BJ (cell line): Measurements from ENCODE around the gene KHSRP. TPM values are rescaled to one million over a fixed set of nuclear protein-coding genes. Genes with fewer than 3 reads are reported as not detected.

Experiments used
- CTCF ChIA-PET: fragments of 350-600 bp; formaldehyde crosslinking; extraction: SDS; loops from one replicate; lab custom pipeline; 2021; ENCODE audit warnings: antibody characterized with exemption, inconsistent platforms; lab: Yijun Ruan, JAX
- POLR2A ChIA-PET: fragments of 300-600 bp; sonication (Branson Sonifier 250); formaldehyde crosslinking; extraction: SDS; loops from one replicate; lab custom pipeline; 2021; ENCODE audit warnings: antibody characterized with exemption; lab: Charles Lee
- DNase-seq: peaks from one replicate; pipeline ENCODE4 v3.0.0-alpha.2; 2011; ENCODE audit warnings: low read depth
- H3K27me3 ChIP-seq: 2 replicates; pipeline ENCODE4 v1.6.0; 2011; ENCODE audit warnings: low read length; ENCODE audit not compliant: control insufficient read depth, insufficient read depth
- H3K36me3 ChIP-seq: 2 replicates; pipeline ENCODE4 v1.5.1; 2011; ENCODE audit warnings: low read length; ENCODE audit not compliant: control insufficient read depth, insufficient read depth
- H3K4me3 ChIP-seq: 2 replicates; pipeline ENCODE4 v1.5.1; 2011; ENCODE audit warnings: low read depth, mild to moderate bottlenecking, control low read depth, low read length
- CTCF ChIP-seq: IDR thresholded peaks from 2 replicates; pipeline ENCODE4 v1.5.1; 2011; ENCODE audit warnings: low read depth, mild to moderate bottlenecking, control low read depth, inconsistent platforms, low read length, moderate library complexity; ENCODE audit not compliant: insufficient read depth
- polyA minus RNA-seq: library from RNA; depleted of rRNA, polyadenylated mRNA; stranded (reverse); fragments of >200 nt; gene quantifications from 2 replicates; pipeline ENCODE4 v1.2.3, GENCODE V29; 2011; rRNA and poly(A)+ RNA removed
- polyA plus RNA-seq: library from polyadenylated mRNA; depleted of rRNA; stranded (reverse); fragments of >200 nt; gene quantifications from 2 replicates; pipeline ENCODE4 v1.2.3, GENCODE V29; 2011; rRNA removed

Gene KHSRP
- polyA plus RNA-seq (49.4 and 68.7 TPM in 2 replicates), polyA minus RNA-seq (59.7 and 75.5 TPM in 2 replicates)

DNA sequence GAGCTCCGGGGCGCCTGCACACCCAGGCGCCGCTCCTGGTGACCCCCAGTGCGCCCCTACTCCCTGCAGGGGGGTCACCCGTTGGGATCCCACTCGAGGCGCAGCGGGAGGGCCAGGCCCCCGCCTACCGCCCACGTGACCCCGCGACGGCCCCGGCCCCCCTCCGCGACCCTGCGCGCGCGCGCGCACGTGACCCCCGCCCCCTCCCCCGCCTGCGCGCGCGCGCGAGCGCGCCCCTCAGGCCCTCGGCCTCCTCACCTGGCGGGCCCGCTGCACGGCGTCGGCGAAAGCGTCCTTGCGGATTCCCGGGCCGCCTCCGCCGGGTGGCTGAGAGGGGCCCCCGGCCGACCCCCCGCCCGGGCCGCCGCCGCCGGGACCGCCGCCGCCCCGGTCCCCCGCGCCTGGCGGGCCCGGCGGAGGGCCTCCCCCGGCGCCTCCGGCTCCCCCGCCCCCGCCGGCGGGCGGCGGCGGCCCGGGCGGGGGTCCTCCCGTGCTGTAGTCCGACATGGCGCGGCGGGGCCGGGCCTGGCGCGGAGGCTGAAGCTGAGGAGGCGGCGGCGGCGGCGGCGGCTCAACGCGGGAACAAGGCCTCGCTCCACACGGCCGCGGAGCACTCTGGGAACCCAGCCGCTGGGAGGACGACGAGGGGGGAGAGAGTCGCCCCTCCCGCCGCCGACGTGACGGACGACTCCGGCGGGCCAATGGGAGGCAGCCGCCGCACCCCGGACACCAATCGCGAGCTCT, at the start of gene KHSRP:
Gene KHSRP (minus strand): TSS at position 617 of the 744 bp plus-strand sequence. CDS start 110 bp downstream, at position 507.
- DNase-seq: no peak
- H3K27me3 ChIP-seq: no peaks in the 10 kb centered on the region
- H3K36me3 ChIP-seq: peaks cover 18% of the 10 kb centered on the region
- peak within 1 kb of the TSS; percentile 91 for H3K4me3 ChIP-seq
- CTCF ChIA-PET: interaction anchor here (1.1 to 1.7 kb wide), 3 partner anchors 31 to 57 kb away, joined by 3 read pairs; partner anchors contain the start of gene DENND1C
- POLR2A ChIA-PET: interaction anchor here (0.6 kb wide), 2 partner anchors 52 to 686 kb away, joined by 3 to 4 read pairs; partner anchors contain the start of gene ALKBH7
- no peak for TF ChIP-seq CTCF

DNA sequence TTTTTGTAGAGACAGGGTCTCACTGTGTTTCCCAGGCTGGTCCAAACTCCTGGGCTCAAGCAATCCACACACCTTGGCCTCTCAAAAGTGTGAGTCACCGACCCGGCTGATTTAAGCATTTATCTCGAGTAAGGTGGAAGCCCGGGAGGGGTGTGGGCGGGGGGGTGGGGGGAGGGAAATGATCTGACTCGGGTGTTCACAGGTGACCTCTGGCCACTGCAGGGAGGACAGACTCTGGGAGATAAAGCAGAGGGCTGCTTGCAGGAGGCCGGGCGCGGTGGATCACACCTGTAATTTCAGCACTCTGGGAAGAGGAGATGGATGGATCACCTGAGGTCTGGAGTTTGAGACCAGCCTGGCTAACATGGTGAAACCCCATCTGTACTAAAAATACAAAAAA, 49.0 kb upstream of the KHSRP start:
- Histone ChIP-seq H3K36me3 (no peaks in the 10 kb centered on the region), H3K4me3 (no peak overlapping the region), H3K27me3 (peaks cover 1% of the 10 kb centered on the region)
- ChIA-PET POLR2A (no interaction called here), CTCF (no interaction called here)
- no peak for TF ChIP-seq CTCF
- DNase-seq: no peak

GRCh38 chr19:6472713-6473112, 48.1 kb upstream of the KHSRP start:
- no peak for DNase-seq
- Histone ChIP-seq H3K36me3 (no peaks in the 10 kb centered on the region), H3K27me3 (peaks cover 1% of the 10 kb centered on the region), H3K4me3 (no peak overlapping the region)
- TF ChIP-seq CTCF: no peak
- ChIA-PET POLR2A (no interaction called here), CTCF (interaction anchor here (0.6 kb wide), 2 partner anchors 12 to 159 kb away, joined by 3 to 5 read pairs; no protein-coding TSS in a partner anchor)

- no peak overlapping the region for H3K4me3 ChIP-seq
- POLR2A ChIA-PET: no interaction called here
- H3K27me3 ChIP-seq: peaks cover 1% of the 10 kb centered on the region
- CTCF ChIA-PET: interaction anchor here (0.5 kb wide), 1 partner anchor 107 kb away, joined by 3 read pairs; no protein-coding TSS in a partner anchor
- TF ChIP-seq CTCF: no peak
- DNase-seq: no peak
- no peaks in the 10 kb centered on the region for H3K36me3 ChIP-seq
Observed at GRCh38 chr19:6471076-6471475, 46.5 kb upstream of the KHSRP start.

- POLR2A ChIA-PET: no interaction called here
- TF ChIP-seq CTCF: no peak
- H3K4me3 ChIP-seq: no peak overlapping the region
- DNase-seq: no peak
- H3K27me3 ChIP-seq: peaks cover 6% of the 10 kb centered on the region
- CTCF ChIA-PET: interaction anchor here (1.2 kb wide), 1 partner anchor 46 kb away, joined by 3 read pairs; no protein-coding TSS in a partner anchor
- H3K36me3 ChIP-seq: no peaks in the 10 kb centered on the region
Observed at GRCh38 chr19:6470173-6470572, 45.6 kb upstream of the KHSRP start.
